Measurements from ENCODE around the gene CCDC142.
"Not testable (repeated sequence)": the region's sequence is repeated elsewhere in the genome, so short reads cannot be mapped to it uniquely, and the experiment has no call there.

The CCDC142 gene

GRCh38 chr2:74499267-74499939 is 16.6 kb upstream of the CCDC142 start, which contains the start of gene LBX2:
TSS of gene LBX2 (minus strand) at chr2:74499603. CDS start at chr2:74499537, 66 bp downstream.
- no peak for DNase-seq (ENCODE audit: low read depth in 1 of 2, low spot score in 1 of 2)

- no peak for DNase-seq (ENCODE audit: low read depth in 1 of 2, low spot score in 1 of 2)
Observed at GRCh38 chr2:74498500-74499266, 15.9 kb upstream of the CCDC142 start.

GRCh38 chr2:74497777-74498499 is 15.1 kb upstream of the CCDC142 start:
- DNase-seq (ENCODE audit: low read depth in 1 of 2, low spot score in 1 of 2), result no peak

DNA sequence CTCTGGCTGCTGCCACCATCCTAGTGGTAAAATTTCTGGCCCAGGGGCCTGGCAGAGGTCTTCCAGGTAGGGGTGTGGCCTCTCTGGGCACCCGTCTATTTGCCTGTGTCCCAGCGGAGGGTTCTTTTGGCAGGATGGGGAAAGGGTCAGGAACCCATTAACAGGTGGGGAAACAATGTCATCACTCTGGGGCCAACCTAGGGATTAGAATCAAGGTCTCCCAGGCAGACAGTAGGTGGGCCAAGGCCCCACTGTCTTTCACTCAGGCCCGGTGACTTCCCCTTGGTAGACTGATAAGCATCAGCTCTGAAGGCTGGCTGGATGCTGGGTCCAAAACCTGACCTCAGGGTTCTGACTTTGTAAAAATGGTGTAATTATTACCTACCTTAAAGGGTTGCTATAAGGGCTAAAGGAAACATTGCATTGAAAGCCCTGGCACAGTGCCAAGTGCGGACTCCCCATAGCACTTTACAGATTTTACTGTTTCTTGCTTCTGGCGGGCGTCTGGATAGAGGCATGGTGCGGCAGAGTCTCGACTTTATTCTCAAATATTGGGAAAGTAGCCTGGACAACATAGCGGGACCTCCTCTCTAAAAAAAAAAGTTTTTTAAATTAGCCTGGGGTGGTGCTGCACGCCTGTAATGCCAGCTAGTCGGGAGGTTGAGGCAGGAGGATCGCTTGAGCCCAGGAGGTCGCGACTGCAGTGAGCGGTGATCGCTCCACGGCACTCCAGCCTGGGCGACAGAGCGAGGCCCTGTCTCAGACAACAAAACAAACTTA is 14.4 kb upstream of the CCDC142 start:
- DNase-seq (ENCODE audit: low read depth in 1 of 2, low spot score in 1 of 2), result no peak

- DNase-seq (ENCODE audit: low read depth in 1 of 2, low spot score in 1 of 2), result no peak
Observed at GRCh38 chr2:74495440-74495839, 12.6 kb upstream of the CCDC142 start.

DNA sequence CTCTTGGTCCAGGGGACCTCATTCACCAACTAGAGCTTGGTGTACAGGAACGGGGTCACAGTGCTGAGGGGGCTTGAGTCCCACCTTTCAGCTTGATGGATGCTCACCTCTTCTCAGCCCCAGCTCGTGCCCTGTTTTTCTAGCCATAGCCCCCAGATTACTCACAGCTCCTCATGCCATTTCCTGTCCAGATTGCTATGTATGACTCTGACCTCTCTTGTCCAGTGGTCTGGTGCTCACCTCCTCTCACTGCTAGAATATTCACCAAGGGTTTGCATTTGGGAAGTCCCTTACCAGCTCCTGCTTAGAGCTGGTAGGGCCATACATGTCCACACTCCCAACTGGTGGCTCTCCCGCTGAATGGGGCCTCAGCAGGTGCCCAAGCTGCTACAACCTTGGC is 10.7 kb upstream of the CCDC142 start:
- no peak for DNase-seq (ENCODE audit: low read depth in 1 of 2, low spot score in 1 of 2)

GRCh38 chr2:74491648-74492544 is 9.1 kb upstream of the CCDC142 start:
- DNase-seq (ENCODE audit: low read depth in 1 of 2, low spot score in 1 of 2), result no peak

DNA sequence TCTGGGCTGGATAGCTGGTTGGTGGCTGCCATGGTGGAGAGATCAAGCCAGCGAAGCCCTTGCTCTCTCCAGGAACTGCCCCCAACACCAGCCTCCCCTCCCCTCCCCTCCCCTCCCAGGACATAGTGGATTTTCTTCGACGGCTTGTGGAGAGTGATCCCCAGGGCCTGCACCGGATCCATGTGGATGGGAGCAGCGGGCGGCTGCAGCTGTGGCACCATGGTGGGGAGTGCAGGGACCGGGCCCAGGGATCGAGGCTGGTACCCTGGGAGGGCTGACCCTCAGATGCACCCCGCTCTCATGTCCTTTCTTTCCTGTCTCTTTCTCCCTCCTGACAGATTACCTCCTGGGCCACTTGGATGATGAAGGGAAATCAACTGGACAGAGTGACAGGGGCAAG is 7.1 kb upstream of the CCDC142 start:
- no peak for DNase-seq (ENCODE audit: low read depth in 1 of 2, low spot score in 1 of 2)

- no peak for DNase-seq (ENCODE audit: low read depth in 1 of 2, low spot score in 1 of 2)
Observed at GRCh38 chr2:74488643-74489481, 6.1 kb upstream of the CCDC142 start.

- no peak for DNase-seq (ENCODE audit: low read depth in 1 of 2, low spot score in 1 of 2)
Observed at GRCh38 chr2:74486141-74486540, 3.3 kb upstream of the CCDC142 start.

- not testable (repeated sequence) for DNase-seq (ENCODE audit: low read depth in 1 of 2, low spot score in 1 of 2)
Observed at GRCh38 chr2:74483675-74484164, 922 bp upstream of the CCDC142 start.

DNA sequence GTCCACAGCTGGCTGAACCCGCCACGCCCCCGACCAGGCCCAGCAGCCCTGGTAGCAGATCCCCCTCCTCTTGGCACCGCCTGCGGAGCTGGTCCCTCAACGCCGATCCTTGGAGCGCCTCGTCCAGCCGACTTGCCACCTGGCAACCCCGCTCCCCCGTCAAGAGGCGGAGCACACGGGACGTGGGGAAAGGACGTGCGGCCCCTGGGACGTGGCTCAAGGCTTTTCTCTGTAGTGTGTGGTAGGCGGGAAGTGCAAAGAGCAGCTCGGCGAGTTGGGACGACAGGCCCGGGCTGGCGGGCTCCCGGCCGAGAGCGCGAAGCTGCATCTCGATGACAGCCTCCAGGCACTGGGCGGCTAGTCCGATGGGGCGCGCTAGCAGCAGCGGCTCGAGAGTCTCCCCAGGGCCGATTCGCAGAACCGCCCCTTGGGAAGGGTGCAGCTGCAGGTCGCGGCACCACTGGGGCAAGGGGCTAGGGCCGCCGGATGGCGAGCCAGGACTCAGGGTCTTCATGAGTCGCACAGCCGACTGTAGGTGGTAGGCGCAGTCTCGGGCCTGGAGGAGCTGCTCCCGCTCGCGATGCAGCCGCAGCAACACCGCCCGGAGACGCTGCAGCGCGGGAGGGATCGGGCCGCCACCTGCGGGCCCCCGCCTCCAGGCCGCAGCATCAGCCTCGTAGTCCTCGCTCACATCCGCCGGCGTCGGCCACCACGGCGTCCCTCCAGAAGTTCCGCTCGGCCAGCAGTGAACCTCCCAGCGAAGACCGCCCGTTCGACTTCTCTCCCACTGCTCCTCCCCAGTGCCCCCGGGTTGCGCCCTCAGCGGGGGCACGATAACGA is 617 bp downstream of the CCDC142 start:
- DNase-seq (ENCODE audit: low read depth in 1 of 2, low spot score in 1 of 2), result no peak

GRCh38 chr2:74481431-74481830 is 1.4 kb downstream of the CCDC142 start:
- DNase-seq (ENCODE audit: low read depth in 1 of 2, low spot score in 1 of 2), result no peak

GRCh38 chr2:74474899-74475298 is 7.9 kb downstream of the CCDC142 start:
- no peak for DNase-seq (ENCODE audit: low read depth in 1 of 2, low spot score in 1 of 2)

DNA sequence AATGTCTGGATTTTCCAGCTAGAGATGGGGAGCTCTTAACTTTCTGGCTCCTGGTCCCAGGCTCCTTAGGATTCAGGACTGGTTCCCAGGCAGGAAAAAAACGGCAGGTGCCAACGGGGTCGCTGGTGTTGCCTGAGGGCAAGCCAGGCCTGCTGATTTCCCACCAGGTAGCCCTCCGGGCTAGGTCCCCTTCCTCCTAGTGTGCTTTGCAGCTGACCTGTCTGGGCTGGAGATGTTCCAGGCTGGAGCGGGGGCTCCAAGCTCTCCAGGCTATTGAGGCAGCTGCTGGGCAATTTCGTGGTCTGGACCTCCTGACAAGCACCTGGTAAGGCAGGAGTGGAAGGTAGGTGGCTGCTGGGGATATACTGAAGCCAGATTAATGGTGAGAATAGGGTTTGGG is 8.3 kb downstream of the CCDC142 start:
- DNase-seq (ENCODE audit: low read depth in 1 of 2, low spot score in 1 of 2), result no peak

- no peak for DNase-seq (ENCODE audit: low read depth in 1 of 2, low spot score in 1 of 2)
Observed at GRCh38 chr2:74472945-74473258, 9.9 kb downstream of the CCDC142 start.

DNA sequence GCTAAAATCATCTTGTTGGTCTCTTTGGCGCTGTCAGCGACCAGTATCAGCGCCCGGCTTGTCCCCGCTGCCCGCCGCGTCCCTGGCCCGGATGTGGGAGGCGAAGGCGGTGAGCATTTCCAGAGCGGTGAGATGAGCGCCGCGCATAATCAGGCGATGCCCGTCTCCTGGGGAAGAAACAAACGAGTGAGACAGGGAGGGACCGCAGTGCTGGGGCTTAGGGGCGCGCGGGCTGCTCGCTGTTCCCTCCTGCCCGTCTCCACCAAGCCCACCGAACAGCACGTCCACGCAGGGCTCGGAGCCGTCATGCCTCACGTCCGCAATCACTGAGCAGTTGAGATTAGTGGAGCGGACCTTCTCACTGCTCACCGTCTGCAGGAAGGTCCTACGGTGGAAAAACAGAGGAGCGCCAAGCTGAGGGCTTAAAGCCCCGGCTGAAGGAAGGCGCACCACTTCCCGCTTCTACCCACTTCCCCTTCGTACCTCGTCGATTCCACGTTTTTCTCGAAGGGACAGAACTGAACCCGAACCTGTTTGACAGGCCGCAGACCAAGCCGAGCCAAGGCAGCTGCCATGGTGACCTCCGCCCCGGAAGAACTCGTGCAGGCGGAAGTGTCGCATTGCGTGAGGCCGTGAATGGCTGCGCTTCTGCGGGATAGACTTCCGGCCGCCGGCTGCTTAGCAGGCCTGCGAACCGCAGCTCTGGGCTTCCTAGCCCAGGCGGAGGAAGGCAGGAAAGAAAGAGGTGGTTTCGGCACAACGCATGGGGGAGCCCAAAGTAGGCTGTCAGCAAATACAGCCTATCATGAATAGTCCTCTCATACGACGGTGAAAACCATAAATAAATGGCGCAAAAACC is 10.5 kb downstream of the CCDC142 start, which contains the start of gene MRPL53:
Gene MRPL53 (minus strand): TSS at position 595 of the 859 bp plus-strand sequence. CDS start 20 bp downstream, at position 575.
- DNase-seq (ENCODE audit: low read depth in 1 of 2, low spot score in 1 of 2), result peak; percentile 94 to 96

All from activated CD4-positive, alpha-beta T cell treated with anti-CD3 and anti-CD28 coated beads, Interleukin-2, amount 50 U/mL, for 24 hours (primary cell).